Ovary (tissue), 3 donors: ENCODE measurements around the gene KCNB1.

Source experiments
- CTCF ChIP-seq, 3 donors: fragments of 450-650 bp in 2 of 3; fragments of 200-600 bp in 1 of 3; IDR thresholded peaks; one replicate each; pipeline versions ENCODE4 v1.5.1 to v1.8.0; 2016 to 2022; ENCODE audit warnings: antibody characterized with exemption in 3 of 3, mild to moderate bottlenecking in 1 of 3
- EP300 ChIP-seq: sonication (generic); formaldehyde crosslinking; IDR thresholded peaks from one replicate; pipeline ENCODE4 v1.6.1; 2017; ENCODE audit warnings: antibody characterized with exemption
- POLR2A ChIP-seq: fragments of 450-650 bp; IDR thresholded peaks from one replicate; pipeline ENCODE4 v1.6.1; 2017; ENCODE audit warnings: antibody characterized with exemption, mild to moderate bottlenecking, moderate library complexity
- donor health status: DM: no; HTN: no; CAD: no.

GRCh38 chr20:49344140-49344539 lies 138.3 kb downstream of the KCNB1 start:
- TF ChIP-seq POLR2A = no peak
- no peak for TF ChIP-seq CTCF (IDR thresholded peaks at IDR 0.05)
- no peak for TF ChIP-seq EP300
